HepG2 (cell line): Measurements from ENCODE around the gene GGACT. TPM values are rescaled to one million over a fixed set of nuclear protein-coding genes. Genes with fewer than 3 reads are reported as not detected.

Source experiments
- ATF3 ChIP-seq: sonication (generic); formaldehyde crosslinking; IDR thresholded peaks from 2 replicates; pipeline ENCODE4 v1.4.0; 2020; ENCODE audit warnings: missing genetic modification reagents
- CREB1 ChIP-seq, 2 experiments: fragments of 450-650 bp in 1 of 2; IDR thresholded peaks; 2 replicates each; pipeline ENCODE4 v1.6.1; 2016 to 2017; ENCODE audit warnings: control low read depth in 1 of 2, mild to moderate bottlenecking in 1 of 2, missing compliant biosample characterization in 1 of 2, missing genetic modification characterization in 1 of 2
- HHEX ChIP-seq: IDR thresholded peaks from 2 replicates; pipeline ENCODE4 v1.6.1; 2016; ENCODE audit warnings: control low read depth
- PHF5A ChIP-seq: IDR thresholded peaks from one replicate; pipeline ENCODE4 v1.6.1; 2018; ENCODE audit warnings: low read depth, missing genetic modification reagents; ENCODE audit not compliant: unreplicated experiment
- ZBED4 ChIP-seq: sonication (generic); formaldehyde crosslinking; IDR thresholded peaks from 2 replicates; pipeline ENCODE4 v1.4.0; 2020; ENCODE audit warnings: missing genetic modification reagents, borderline replicate concordance
- ZBTB10 ChIP-seq: sonication (generic); formaldehyde crosslinking; IDR thresholded peaks from 2 replicates; pipeline ENCODE4 v1.4.0; 2020; ENCODE audit warnings: missing genetic modification reagents, borderline replicate concordance
- ZBTB7A ChIP-seq: sonication (generic); formaldehyde crosslinking; IDR thresholded peaks from 2 replicates; pipeline ENCODE4 v1.8.0; 2022; ENCODE audit warnings: mild to moderate bottlenecking, missing genetic modification reagents
- ZNF530 ChIP-seq: sonication (generic); formaldehyde crosslinking; IDR thresholded peaks from 2 replicates; pipeline ENCODE4 v1.5.0; 2020; ENCODE audit warnings: low read depth, mild to moderate bottlenecking, missing genetic modification reagents
- polyA plus RNA-seq, 8 experiments: library from polyadenylated mRNA; depleted of rRNA in 3 of 8; stranded (reverse) in 7 of 8; unstranded in 1 of 8; fragments of >200 nt; fragmentation: Illumina TruSeq in 4 of 8; extraction: Trizol in 4 of 8; gene quantifications; 2 replicates each; pipeline versions ENCODE4 v1.2.1 to v1.2.3, GENCODE V29; 2011 to 2016; ENCODE audit warnings: low read depth in 4 of 8, missing spikeins in 1 of 8, mixed read lengths in 1 of 8; ENCODE audit not compliant: insufficient read depth in 1 of 8
- total RNA-seq, 5 experiments: library from RNA; depleted of rRNA; stranded (reverse); fragments of >200 nt; fragmentation: Illumina TruSeq; extraction: Trizol; gene quantifications; 2 replicates each; pipeline ENCODE4 v1.2.3, GENCODE V29; 2016; ENCODE audit warnings: low read depth in 1 of 5
- TF ChIP-seq, protein P1 (sequence below): IDR thresholded peaks from 2 replicates; pipeline ENCODE4 v1.6.1; 2012; ENCODE audit warnings: low read length, improper control_type of control experiment
- TF ChIP-seq, protein P2 (sequence below): IDR thresholded peaks from 2 replicates; pipeline ENCODE4 v1.4.0; 2020; ENCODE audit warnings: mild to moderate bottlenecking, missing genetic modification reagents
- TF ChIP-seq, protein P3 (sequence below): sonication (generic); formaldehyde crosslinking; IDR thresholded peaks from 2 replicates; pipeline ENCODE4 v1.9.0; 2021; ENCODE audit warnings: missing genetic modification reagents, mild to moderate bottlenecking, borderline replicate concordance

The GGACT gene
- total and polyA plus RNA-seq, 2 of the 13 experiments (the other 11 are each of a cell fraction or from before 2014, with no cell fraction given), result 1.7 to 1.9 TPM

- TF ChIP-seq ZBED4 (CRISPR knock-in tag) (no peak), ZBTB7A (CRISPR knock-in tag) (no peak), ZBTB10 (CRISPR knock-in tag) (no peak), ZNF530 (CRISPR knock-in tag) (no peak), PHF5A (CRISPR knock-in tag) (no peak), HHEX (no peak), ATF3 (CRISPR knock-in tag) (no peak), CREB1 (IDR thresholded peaks at IDR 0.05) (no peak), CREB1 (CRISPR knock-in tag; IDR thresholded peaks at IDR 0.05) (no peak)
- TF ChIP-seq, protein P1, sequence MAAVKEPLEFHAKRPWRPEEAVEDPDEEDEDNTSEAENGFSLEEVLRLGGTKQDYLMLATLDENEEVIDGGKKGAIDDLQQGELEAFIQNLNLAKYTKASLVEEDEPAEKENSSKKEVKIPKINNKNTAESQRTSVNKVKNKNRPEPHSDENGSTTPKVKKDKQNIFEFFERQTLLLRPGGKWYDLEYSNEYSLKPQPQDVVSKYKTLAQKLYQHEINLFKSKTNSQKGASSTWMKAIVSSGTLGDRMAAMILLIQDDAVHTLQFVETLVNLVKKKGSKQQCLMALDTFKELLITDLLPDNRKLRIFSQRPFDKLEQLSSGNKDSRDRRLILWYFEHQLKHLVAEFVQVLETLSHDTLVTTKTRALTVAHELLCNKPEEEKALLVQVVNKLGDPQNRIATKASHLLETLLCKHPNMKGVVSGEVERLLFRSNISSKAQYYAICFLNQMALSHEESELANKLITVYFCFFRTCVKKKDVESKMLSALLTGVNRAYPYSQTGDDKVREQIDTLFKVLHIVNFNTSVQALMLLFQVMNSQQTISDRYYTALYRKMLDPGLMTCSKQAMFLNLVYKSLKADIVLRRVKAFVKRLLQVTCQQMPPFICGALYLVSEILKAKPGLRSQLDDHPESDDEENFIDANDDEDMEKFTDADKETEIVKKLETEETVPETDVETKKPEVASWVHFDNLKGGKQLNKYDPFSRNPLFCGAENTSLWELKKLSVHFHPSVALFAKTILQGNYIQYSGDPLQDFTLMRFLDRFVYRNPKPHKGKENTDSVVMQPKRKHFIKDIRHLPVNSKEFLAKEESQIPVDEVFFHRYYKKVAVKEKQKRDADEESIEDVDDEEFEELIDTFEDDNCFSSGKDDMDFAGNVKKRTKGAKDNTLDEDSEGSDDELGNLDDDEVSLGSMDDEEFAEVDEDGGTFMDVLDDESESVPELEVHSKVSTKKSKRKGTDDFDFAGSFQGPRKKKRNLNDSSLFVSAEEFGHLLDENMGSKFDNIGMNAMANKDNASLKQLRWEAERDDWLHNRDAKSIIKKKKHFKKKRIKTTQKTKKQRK, result no peak
- TF ChIP-seq, protein P2, sequence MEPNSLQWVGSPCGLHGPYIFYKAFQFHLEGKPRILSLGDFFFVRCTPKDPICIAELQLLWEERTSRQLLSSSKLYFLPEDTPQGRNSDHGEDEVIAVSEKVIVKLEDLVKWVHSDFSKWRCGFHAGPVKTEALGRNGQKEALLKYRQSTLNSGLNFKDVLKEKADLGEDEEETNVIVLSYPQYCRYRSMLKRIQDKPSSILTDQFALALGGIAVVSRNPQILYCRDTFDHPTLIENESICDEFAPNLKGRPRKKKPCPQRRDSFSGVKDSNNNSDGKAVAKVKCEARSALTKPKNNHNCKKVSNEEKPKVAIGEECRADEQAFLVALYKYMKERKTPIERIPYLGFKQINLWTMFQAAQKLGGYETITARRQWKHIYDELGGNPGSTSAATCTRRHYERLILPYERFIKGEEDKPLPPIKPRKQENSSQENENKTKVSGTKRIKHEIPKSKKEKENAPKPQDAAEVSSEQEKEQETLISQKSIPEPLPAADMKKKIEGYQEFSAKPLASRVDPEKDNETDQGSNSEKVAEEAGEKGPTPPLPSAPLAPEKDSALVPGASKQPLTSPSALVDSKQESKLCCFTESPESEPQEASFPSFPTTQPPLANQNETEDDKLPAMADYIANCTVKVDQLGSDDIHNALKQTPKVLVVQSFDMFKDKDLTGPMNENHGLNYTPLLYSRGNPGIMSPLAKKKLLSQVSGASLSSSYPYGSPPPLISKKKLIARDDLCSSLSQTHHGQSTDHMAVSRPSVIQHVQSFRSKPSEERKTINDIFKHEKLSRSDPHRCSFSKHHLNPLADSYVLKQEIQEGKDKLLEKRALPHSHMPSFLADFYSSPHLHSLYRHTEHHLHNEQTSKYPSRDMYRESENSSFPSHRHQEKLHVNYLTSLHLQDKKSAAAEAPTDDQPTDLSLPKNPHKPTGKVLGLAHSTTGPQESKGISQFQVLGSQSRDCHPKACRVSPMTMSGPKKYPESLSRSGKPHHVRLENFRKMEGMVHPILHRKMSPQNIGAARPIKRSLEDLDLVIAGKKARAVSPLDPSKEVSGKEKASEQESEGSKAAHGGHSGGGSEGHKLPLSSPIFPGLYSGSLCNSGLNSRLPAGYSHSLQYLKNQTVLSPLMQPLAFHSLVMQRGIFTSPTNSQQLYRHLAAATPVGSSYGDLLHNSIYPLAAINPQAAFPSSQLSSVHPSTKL, result peak; percentile 25; the same call in 1 of the 2 replicates
- TF ChIP-seq, protein P3, sequence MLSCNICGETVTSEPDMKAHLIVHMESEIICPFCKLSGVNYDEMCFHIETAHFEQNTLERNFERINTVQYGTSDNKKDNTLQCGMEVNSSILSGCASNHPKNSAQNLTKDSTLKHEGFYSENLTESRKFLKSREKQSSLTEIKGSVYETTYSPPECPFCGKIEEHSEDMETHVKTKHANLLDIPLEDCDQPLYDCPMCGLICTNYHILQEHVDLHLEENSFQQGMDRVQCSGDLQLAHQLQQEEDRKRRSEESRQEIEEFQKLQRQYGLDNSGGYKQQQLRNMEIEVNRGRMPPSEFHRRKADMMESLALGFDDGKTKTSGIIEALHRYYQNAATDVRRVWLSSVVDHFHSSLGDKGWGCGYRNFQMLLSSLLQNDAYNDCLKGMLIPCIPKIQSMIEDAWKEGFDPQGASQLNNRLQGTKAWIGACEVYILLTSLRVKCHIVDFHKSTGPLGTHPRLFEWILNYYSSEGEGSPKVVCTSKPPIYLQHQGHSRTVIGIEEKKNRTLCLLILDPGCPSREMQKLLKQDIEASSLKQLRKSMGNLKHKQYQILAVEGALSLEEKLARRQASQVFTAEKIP (CRISPR knock-in tag), result no peak
Measured at GRCh38 chr13:100564444-100565223, 24.0 kb downstream of the GGACT start (continued).
